NCI-H2107 treated with DMSO at 0.1 percent for 48 hours (cell line): ENCODE data around the gene IZUMO4.

Source experiments
- DNase-seq: peaks from one replicate; lab custom pipeline; 2025; ENCODE audit not compliant: unreplicated experiment; lab: John Stamatoyannopoulos, UW

IZUMO4 gene

GRCh38 chr19:2142173-2142829, 45.6 kb downstream of the IZUMO4 start:
- DNase-seq: no peak

- no peak for DNase-seq
Observed at GRCh38 chr19:2144190-2144589, 47.5 kb downstream of the IZUMO4 start.

GRCh38 chr19:2145831-2146241, 49.1 kb downstream of the IZUMO4 start:
- no peak for DNase-seq

DNA sequence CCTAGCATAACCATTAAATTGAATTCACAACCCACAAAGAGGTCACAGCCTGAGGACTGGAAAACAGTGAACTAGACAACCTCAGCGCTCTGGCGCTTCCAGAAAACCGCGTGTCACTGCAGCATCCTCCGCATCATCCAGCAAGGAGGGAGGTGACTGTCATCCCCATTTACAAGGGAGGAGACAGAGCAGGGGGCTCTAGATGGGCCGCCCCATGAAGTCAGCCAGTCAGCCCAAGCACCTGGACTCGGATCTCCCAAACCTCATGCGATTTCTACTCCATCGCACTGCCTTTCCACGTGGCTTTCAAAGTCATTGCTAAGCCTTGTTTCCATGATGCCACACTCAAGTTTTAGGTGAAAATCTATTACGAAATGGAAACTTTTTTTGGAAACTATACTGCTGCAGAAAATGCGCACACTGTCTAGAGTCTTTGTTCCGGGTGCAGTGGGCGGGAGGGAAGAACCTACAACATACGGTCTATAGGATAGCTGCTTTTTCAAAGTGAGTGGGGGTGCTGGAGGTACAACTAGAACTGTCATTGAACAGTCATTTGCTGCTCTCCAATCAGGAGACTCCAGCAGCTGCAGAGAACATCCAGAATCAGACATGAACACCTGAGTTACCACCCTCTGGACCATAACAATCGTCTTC, 51.9 kb downstream of the IZUMO4 start:
- no peak for DNase-seq
